Astrocyte (in vitro differentiated cells and primary cell): Measurements from ENCODE around the gene BAHCC1. TPM values are rescaled to one million over a fixed set of nuclear protein-coding genes. Genes with fewer than 3 reads are reported as not detected.

Experiments used
- DNase-seq: peaks from one replicate; pipeline ENCODE4 v3.0.0-alpha.2; 2010; ENCODE audit warnings: low read depth
- FAIRE-seq: peaks from 2 replicates; lab custom pipeline; 2011; peaks lifted over from hg19 to GRCh38; lab: Jason Lieb, UNC
- H2AFZ ChIP-seq: 2 replicates; pipeline ENCODE4 v1.6.0; 2012; ENCODE audit warnings: low read depth, low read length, inconsistent platforms
- H3K27ac ChIP-seq: 2 replicates; pipeline ENCODE4 v1.5.1; 2011; ENCODE audit warnings: low read depth, low read length, inconsistent platforms
- H3K27me3 ChIP-seq: 2 replicates; pipeline ENCODE4 v1.6.0; 2011; ENCODE audit warnings: low read length, inconsistent platforms; ENCODE audit not compliant: insufficient read depth
- H3K36me3 ChIP-seq: 2 replicates; pipeline ENCODE4 v1.5.1; 2011; ENCODE audit warnings: low read length, inconsistent platforms; ENCODE audit not compliant: insufficient read depth
- H3K4me1 ChIP-seq: 2 replicates; pipeline ENCODE4 v1.5.1; 2011; ENCODE audit warnings: low read length, inconsistent platforms; ENCODE audit not compliant: insufficient read depth
- H3K4me2 ChIP-seq: 2 replicates; pipeline ENCODE4 v1.6.0; 2012; ENCODE audit warnings: low read length, inconsistent platforms
- H3K4me3 ChIP-seq: 2 replicates; pipeline ENCODE4 v1.5.1; 2011; ENCODE audit warnings: low read depth, mild to moderate bottlenecking, low read length, inconsistent platforms; ENCODE audit not compliant: insufficient read depth
- H3K79me2 ChIP-seq: 2 replicates; pipeline ENCODE4 v1.6.0; 2012; ENCODE audit warnings: mild to moderate bottlenecking, low read length, inconsistent platforms; ENCODE audit not compliant: insufficient read depth
- H3K9ac ChIP-seq: 2 replicates; pipeline ENCODE4 v1.6.0; 2012; ENCODE audit warnings: mild to moderate bottlenecking, low read length, inconsistent platforms
- H3K9me3 ChIP-seq: 2 replicates; pipeline ENCODE4 v1.5.1; 2012; ENCODE audit warnings: low read depth, mild to moderate bottlenecking, low read length, inconsistent platforms; ENCODE audit not compliant: insufficient read depth
- H4K20me1 ChIP-seq: 2 replicates; pipeline ENCODE4 v1.6.0; 2012; ENCODE audit warnings: low read length, inconsistent platforms; ENCODE audit not compliant: insufficient read depth
- H3K27ac Mint-ChIP-seq: one replicate; pipeline ENCODE4 v1.8.0; 2021; ENCODE audit warnings: mild to moderate bottlenecking, mixed read lengths; ENCODE audit not compliant: unreplicated experiment
- H3K27me3 Mint-ChIP-seq: one replicate; pipeline ENCODE4 v1.8.0; 2021; ENCODE audit warnings: low read depth, mixed read lengths; ENCODE audit not compliant: unreplicated experiment
- H3K36me3 Mint-ChIP-seq: one replicate; pipeline ENCODE4 v1.8.0; 2021; ENCODE audit warnings: low read depth, mixed read lengths; ENCODE audit not compliant: unreplicated experiment
- H3K4me1 Mint-ChIP-seq: one replicate; pipeline ENCODE4 v1.8.0; 2021; ENCODE audit warnings: low read depth, mixed read lengths; ENCODE audit not compliant: unreplicated experiment
- H3K4me3 Mint-ChIP-seq: one replicate; pipeline ENCODE4 v1.8.0; 2021; ENCODE audit warnings: mild to moderate bottlenecking, moderate library complexity, mixed read lengths; ENCODE audit not compliant: unreplicated experiment
- H3K9me3 Mint-ChIP-seq: one replicate; pipeline ENCODE4 v1.8.0; 2021; ENCODE audit warnings: mild to moderate bottlenecking, mixed read lengths; ENCODE audit not compliant: unreplicated experiment
- CTCF ChIP-seq: IDR thresholded peaks from 2 replicates; pipeline ENCODE4 v1.5.1; 2011; ENCODE audit warnings: low read depth, mild to moderate bottlenecking, inconsistent platforms, low read length, moderate library complexity; ENCODE audit not compliant: insufficient read depth
- EZH2 ChIP-seq: IDR thresholded peaks from 2 replicates; pipeline ENCODE4 v1.6.1; 2012; ENCODE audit warnings: mild to moderate bottlenecking, low read length, inconsistent platforms; ENCODE audit not compliant: insufficient read depth
- total RNA-seq: library from RNA; stranded (reverse); gene quantifications from 2 replicates; pipeline ENCODE4 v1.2.1, GENCODE V29; 2021

Gene BAHCC1
- total RNA-seq, 1 donor from 2014 or later = 18.5 TPM

- no peak overlapping the region for H3K27ac ChIP-seq
- DNase-seq (no peak), FAIRE-seq (no peak)
- H3K27ac Mint-ChIP-seq = no peak overlapping the region
- no peak overlapping the region for H2AFZ ChIP-seq
- no peaks in the 10 kb centered on the region for H3K27me3 ChIP-seq
- peaks cover 8% of the 10 kb centered on the region for H3K4me1 Mint-ChIP-seq
- TF ChIP-seq EZH2 (no peak), CTCF (no peak)
- no peaks in the 10 kb centered on the region for H3K9me3 Mint-ChIP-seq
- peaks cover 13% of the 10 kb centered on the region for H3K79me2 ChIP-seq
- H3K4me3 Mint-ChIP-seq = no peak overlapping the region
- no peak overlapping the region for H3K9ac ChIP-seq
- no peaks in the 10 kb centered on the region for H3K27me3 Mint-ChIP-seq
- H3K4me3 ChIP-seq = no peak overlapping the region
- no peaks in the 10 kb centered on the region for H3K9me3 ChIP-seq
- H3K36me3 Mint-ChIP-seq = peaks cover 2% of the 10 kb centered on the region
- H3K4me2 ChIP-seq = no peak overlapping the region
- peaks cover 26% of the 10 kb centered on the region for H4K20me1 ChIP-seq
- peaks cover 31% of the 10 kb centered on the region for H3K4me1 ChIP-seq
- H3K36me3 ChIP-seq = no peaks in the 10 kb centered on the region
Measured at GRCh38 chr17:81414756-81415516, 19.7 kb downstream of the BAHCC1 start.

GRCh38 chr17:81415681-81416080 is 20.4 kb downstream of the BAHCC1 start:
- H3K27ac Mint-ChIP-seq = no peak overlapping the region

More at GRCh38 chr17:81415681-81416080, 20.4 kb downstream of the BAHCC1 start:
- Histone ChIP-seq H3K4me3 (no peak overlapping the region), H3K27ac (no peak overlapping the region), H3K79me2 (peaks cover 14% of the 10 kb centered on the region), H2AFZ (no peak overlapping the region), H3K9me3 (no peaks in the 10 kb centered on the region), H3K4me1 (peaks cover 39% of the 10 kb centered on the region), H3K4me2 (no peak overlapping the region), H3K27me3 (no peaks in the 10 kb centered on the region), H3K9ac (no peak overlapping the region), H3K36me3 (no peaks in the 10 kb centered on the region), H4K20me1 (peaks cover 21% of the 10 kb centered on the region)
- no peak for TF ChIP-seq CTCF
- TF ChIP-seq EZH2 = no peak
- H3K4me3 Mint-ChIP-seq = no peak overlapping the region
- peaks cover 8% of the 10 kb centered on the region for H3K4me1 Mint-ChIP-seq
- H3K9me3 Mint-ChIP-seq = no peaks in the 10 kb centered on the region
- FAIRE-seq (no peak), DNase-seq (no peak)
- H3K27me3 Mint-ChIP-seq = no peaks in the 10 kb centered on the region
- peaks cover 2% of the 10 kb centered on the region for H3K36me3 Mint-ChIP-seq
